ENCODE data around the gene C1QTNF8. TPM values are rescaled to one million over a fixed set of nuclear protein-coding genes. Genes with fewer than 3 reads are reported as not detected.

The C1QTNF8 gene
- total RNA-seq, 1 donor from 2014 or later: not detected

DNA sequence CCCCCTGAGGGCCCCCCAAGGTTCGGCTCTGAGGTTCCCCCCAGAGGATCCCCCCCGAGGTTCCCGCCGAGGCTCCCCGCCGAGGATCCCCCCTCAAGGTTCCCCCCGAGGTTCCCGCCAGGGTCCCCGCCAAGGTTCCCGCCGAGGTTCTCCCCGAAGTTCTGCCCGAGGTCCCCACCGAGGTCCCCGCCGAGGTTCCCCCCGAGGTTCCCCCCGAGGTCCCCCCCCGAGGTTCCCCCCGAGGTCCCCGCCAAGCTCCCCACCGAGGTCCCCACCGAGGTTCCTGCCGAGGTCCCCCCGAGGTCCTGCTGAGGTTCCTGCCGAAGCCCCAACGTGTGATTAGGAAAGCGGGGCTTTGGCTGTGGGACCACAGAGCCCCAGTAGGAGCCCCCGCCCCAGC, 55.7 kb downstream of the C1QTNF8 start:
- Mint-ChIP-seq H3K27ac (no peak overlapping the region), H3K9me3 (peaks cover 11% of the 10 kb centered on the region), H3K4me1 (peaks cover 9% of the 10 kb centered on the region), H3K27me3 (ENCODE audit: insufficient read depth, low read depth) (peaks cover 7% of the 10 kb centered on the region), H3K4me3 (no peak overlapping the region), H3K36me3 (no peaks in the 10 kb centered on the region)
- Histone ChIP-seq H3K4me1 (peaks cover 9% of the 10 kb centered on the region), H2AFZ (replicated peaks) (no peak overlapping the region), H3K4me2 (no peak overlapping the region), H3K27ac (no peak overlapping the region), H3K36me3 (no peaks in the 10 kb centered on the region), H3K79me2 (ENCODE audit: low read depth) (no peaks in the 10 kb centered on the region), H3K4me3 (no peak overlapping the region), H3K9ac (no peak overlapping the region), H3K9me3 (ENCODE audit: low read depth) (no peaks in the 10 kb centered on the region), H3K27me3 (no peaks in the 10 kb centered on the region), H4K20me1 (ENCODE audit: low read depth) (no peaks in the 10 kb centered on the region), H3F3A (ENCODE audit: low read depth) (no peaks in the 10 kb centered on the region)
- TF ChIP-seq EZH2 (IDR thresholded peaks at IDR 0.05): no peak
- DNase-seq (ENCODE audit: low spot score): no peak

- Histone ChIP-seq H3K4me1 (peaks cover 9% of the 10 kb centered on the region), H4K20me1 (ENCODE audit: low read depth) (no peaks in the 10 kb centered on the region), H3K9ac (no peak overlapping the region), H2AFZ (replicated peaks) (no peak overlapping the region), H3K27me3 (no peaks in the 10 kb centered on the region), H3F3A (ENCODE audit: low read depth) (no peaks in the 10 kb centered on the region), H3K27ac (no peak overlapping the region), H3K79me2 (ENCODE audit: low read depth) (no peaks in the 10 kb centered on the region), H3K4me2 (no peak overlapping the region), H3K4me3 (no peak overlapping the region), H3K9me3 (ENCODE audit: low read depth) (no peaks in the 10 kb centered on the region), H3K36me3 (no peaks in the 10 kb centered on the region)
- no peak for TF ChIP-seq EZH2phosphoT487 (IDR thresholded peaks at IDR 0.05)
- H3K27ac Mint-ChIP-seq: no peak overlapping the region
- no peak for DNase-seq (ENCODE audit: low spot score)
- no peaks in the 10 kb centered on the region for H3K36me3 Mint-ChIP-seq
- peaks cover 9% of the 10 kb centered on the region for H3K4me1 Mint-ChIP-seq
- H3K9me3 Mint-ChIP-seq: peaks cover 13% of the 10 kb centered on the region
- H3K4me3 Mint-ChIP-seq: no peak overlapping the region
- peaks cover 9% of the 10 kb centered on the region for H3K27me3 Mint-ChIP-seq (ENCODE audit: insufficient read depth, low read depth)
Observed at GRCh38 chr16:1039762-1040161, 56.3 kb downstream of the C1QTNF8 start.

DNA sequence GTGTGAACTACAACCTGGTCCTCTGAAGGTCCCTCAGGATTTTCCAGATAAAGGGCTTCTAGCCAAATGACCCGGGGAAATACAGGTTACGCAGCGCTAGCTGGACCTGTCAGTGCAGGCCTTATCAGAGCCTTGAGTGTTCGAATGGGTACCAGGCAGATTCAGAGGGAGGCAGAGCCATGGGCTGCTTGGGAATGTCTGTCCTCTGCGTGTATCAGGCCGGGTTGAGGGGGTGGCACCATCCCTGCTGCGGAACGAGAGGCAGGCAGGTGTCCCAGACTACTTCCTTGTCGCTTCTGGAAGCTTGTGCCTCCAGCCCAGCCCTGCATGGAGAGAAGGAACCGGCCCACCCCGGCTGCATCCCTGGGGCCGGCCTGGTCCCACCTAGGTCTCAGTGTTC, 57.1 kb downstream of the C1QTNF8 start:
- no peak overlapping the region for H3K4me3 ChIP-seq
- no peak overlapping the region for H3K4me2 ChIP-seq
- Mint-ChIP-seq H3K27ac (no peak overlapping the region), H3K27me3 (ENCODE audit: insufficient read depth, low read depth) (peaks cover 9% of the 10 kb centered on the region), H3K4me1 (peaks cover 9% of the 10 kb centered on the region), H3K4me3 (no peak overlapping the region), H3K9me3 (peaks cover 13% of the 10 kb centered on the region), H3K36me3 (no peaks in the 10 kb centered on the region)
- H3K27ac ChIP-seq: no peak overlapping the region
- H3F3A ChIP-seq (ENCODE audit: low read depth): no peaks in the 10 kb centered on the region
- no peaks in the 10 kb centered on the region for H3K36me3 ChIP-seq
- TF ChIP-seq EZH2phosphoT487 (IDR thresholded peaks at IDR 0.05) (no peak), EZH2 (IDR thresholded peaks at IDR 0.05) (no peak)
- TF ChIP-seq, protein P1, sequence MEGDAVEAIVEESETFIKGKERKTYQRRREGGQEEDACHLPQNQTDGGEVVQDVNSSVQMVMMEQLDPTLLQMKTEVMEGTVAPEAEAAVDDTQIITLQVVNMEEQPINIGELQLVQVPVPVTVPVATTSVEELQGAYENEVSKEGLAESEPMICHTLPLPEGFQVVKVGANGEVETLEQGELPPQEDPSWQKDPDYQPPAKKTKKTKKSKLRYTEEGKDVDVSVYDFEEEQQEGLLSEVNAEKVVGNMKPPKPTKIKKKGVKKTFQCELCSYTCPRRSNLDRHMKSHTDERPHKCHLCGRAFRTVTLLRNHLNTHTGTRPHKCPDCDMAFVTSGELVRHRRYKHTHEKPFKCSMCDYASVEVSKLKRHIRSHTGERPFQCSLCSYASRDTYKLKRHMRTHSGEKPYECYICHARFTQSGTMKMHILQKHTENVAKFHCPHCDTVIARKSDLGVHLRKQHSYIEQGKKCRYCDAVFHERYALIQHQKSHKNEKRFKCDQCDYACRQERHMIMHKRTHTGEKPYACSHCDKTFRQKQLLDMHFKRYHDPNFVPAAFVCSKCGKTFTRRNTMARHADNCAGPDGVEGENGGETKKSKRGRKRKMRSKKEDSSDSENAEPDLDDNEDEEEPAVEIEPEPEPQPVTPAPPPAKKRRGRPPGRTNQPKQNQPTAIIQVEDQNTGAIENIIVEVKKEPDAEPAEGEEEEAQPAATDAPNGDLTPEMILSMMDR (IDR thresholded peaks at IDR 0.05): no peak
- DNase-seq (ENCODE audit: low spot score): no peak
- H3K27me3 ChIP-seq: no peaks in the 10 kb centered on the region
- no peaks in the 10 kb centered on the region for H4K20me1 ChIP-seq (ENCODE audit: low read depth)
- H2AFZ ChIP-seq (replicated peaks): no peak overlapping the region
- peaks cover 9% of the 10 kb centered on the region for H3K4me1 ChIP-seq
- H3K79me2 ChIP-seq (ENCODE audit: low read depth): no peaks in the 10 kb centered on the region
- no peaks in the 10 kb centered on the region for H3K9me3 ChIP-seq (ENCODE audit: low read depth)
- H3K9ac ChIP-seq: no peak overlapping the region

Other genes with a start within 250 kb of the C1QTNF8 start
- 3.4 and 26.8 TPM in 2 replicates for gene LMF1, start 125.3 kb downstream of the C1QTNF8 start, total RNA-seq (ENCODE audit: low replicate concordance)
- 0.75 and 3.0 TPM in 2 replicates for gene SOX8, start 114.5 kb downstream of the C1QTNF8 start, total RNA-seq (ENCODE audit: low replicate concordance)
- not detected in 2 replicates for gene SSTR5, start 23.5 kb downstream of the C1QTNF8 start, total RNA-seq (ENCODE audit: low replicate concordance)
- gene CACNA1H, start 56.9 kb upstream of the C1QTNF8 start, total RNA-seq (ENCODE audit: low replicate concordance): 9.5 and 32.6 TPM in 2 replicates
- not detected in 2 replicates for gene TPSG1, start 129.0 kb upstream of the C1QTNF8 start, total RNA-seq (ENCODE audit: low replicate concordance)
- not detected in 2 replicates for gene TPSB2, start 133.9 kb upstream of the C1QTNF8 start, total RNA-seq (ENCODE audit: low replicate concordance)
- not detected in 2 replicates for gene TPSAB1, start 144.5 kb upstream of the C1QTNF8 start, total RNA-seq (ENCODE audit: low replicate concordance)
- not detected in 2 replicates for gene TPSD1, start 159.8 kb upstream of the C1QTNF8 start, total RNA-seq (ENCODE audit: low replicate concordance)
- gene UBE2I, start 213.4 kb upstream of the C1QTNF8 start, total RNA-seq (ENCODE audit: low replicate concordance): 184 and 239 TPM in 2 replicates
- 0.34 and 4.0 TPM in 2 replicates for gene BAIAP3, start 237.4 kb upstream of the C1QTNF8 start, total RNA-seq (ENCODE audit: low replicate concordance)

Measured in neural progenitor cell (in vitro differentiated cells).